ENCODE measurements around the gene STAB2.

STAB2 gene, protein sequence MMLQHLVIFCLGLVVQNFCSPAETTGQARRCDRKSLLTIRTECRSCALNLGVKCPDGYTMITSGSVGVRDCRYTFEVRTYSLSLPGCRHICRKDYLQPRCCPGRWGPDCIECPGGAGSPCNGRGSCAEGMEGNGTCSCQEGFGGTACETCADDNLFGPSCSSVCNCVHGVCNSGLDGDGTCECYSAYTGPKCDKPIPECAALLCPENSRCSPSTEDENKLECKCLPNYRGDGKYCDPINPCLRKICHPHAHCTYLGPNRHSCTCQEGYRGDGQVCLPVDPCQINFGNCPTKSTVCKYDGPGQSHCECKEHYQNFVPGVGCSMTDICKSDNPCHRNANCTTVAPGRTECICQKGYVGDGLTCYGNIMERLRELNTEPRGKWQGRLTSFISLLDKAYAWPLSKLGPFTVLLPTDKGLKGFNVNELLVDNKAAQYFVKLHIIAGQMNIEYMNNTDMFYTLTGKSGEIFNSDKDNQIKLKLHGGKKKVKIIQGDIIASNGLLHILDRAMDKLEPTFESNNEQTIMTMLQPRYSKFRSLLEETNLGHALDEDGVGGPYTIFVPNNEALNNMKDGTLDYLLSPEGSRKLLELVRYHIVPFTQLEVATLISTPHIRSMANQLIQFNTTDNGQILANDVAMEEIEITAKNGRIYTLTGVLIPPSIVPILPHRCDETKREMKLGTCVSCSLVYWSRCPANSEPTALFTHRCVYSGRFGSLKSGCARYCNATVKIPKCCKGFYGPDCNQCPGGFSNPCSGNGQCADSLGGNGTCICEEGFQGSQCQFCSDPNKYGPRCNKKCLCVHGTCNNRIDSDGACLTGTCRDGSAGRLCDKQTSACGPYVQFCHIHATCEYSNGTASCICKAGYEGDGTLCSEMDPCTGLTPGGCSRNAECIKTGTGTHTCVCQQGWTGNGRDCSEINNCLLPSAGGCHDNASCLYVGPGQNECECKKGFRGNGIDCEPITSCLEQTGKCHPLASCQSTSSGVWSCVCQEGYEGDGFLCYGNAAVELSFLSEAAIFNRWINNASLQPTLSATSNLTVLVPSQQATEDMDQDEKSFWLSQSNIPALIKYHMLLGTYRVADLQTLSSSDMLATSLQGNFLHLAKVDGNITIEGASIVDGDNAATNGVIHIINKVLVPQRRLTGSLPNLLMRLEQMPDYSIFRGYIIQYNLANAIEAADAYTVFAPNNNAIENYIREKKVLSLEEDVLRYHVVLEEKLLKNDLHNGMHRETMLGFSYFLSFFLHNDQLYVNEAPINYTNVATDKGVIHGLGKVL (N-terminal part only)

DNA sequence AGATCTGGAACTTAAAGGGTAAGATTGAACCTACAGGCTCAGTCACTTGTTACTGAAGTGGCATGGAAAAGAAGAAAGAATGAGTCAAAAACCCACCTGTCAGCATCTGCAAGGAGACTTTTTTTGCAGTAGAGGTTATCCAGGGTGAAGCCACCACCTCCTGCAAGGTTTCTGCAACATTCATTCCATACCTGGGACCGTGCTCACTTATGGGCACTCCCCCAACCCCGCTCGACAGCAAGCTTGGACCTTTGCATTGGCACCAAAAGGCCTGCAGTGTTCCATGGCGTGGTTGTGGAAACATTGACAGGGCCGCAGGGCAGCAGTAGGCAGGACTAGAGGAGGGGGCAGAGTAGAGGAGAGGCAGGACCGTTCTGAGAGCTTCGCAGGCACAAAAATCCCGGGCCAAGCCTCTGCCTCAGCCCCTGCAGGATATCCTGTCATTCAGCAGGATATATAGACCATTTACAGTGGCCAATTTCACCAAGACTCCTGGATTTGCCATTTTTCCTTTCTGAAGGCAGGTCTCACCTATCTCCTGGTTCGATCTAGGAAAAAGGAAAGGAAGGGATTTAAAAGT, at the start of gene STAB2:
STAB2 (plus strand) TSS at position 483 of the 580 bp plus-strand sequence. CDS start 204 bp downstream, outside the sequence.
- Histone ChIP-seq H2AFZ (ENCODE audit: low read depth) (no peak within 1 kb of the TSS), H3K9ac (no peak within 1 kb of the TSS), H3K4me2 (no peak within 1 kb of the TSS)

DNA sequence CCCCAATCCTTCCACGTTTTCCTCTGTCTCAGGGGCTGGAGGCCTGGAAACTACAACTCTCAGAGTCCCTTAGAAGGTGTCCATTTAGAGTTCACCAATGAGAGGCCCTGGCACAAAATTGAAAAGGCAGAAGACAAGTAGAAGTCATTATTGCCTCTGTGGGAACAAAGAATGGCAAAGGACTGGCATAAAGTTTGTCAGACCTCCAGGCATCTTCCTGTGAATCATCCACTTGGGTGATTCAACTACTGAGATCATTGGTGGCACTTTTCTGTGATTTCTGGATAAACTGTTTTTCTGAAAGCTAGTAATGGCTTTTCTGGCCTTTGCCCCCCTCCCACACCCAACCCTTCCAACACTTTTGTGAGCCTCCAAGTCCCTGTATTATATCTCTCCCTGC, 48.7 kb upstream of the STAB2 start:
- H3K27ac ChIP-seq: no peak overlapping the region
- no peak overlapping the region for H2AFZ ChIP-seq (ENCODE audit: low read depth)

More for the DNA sequence above, at the start of gene STAB2:
- Histone ChIP-seq H3K79me2 (ENCODE audit: insufficient read depth, low read depth) (no peaks in the 10 kb centered on the region), H3K4me3 (IDR thresholded peaks at IDR 0.05; ENCODE audit: insufficient read depth, low read depth, low read length) (no peak within 1 kb of the TSS), H3K27ac (no peak within 1 kb of the TSS), H4K20me1 (ENCODE audit: insufficient read depth) (no peaks in the 10 kb centered on the region), H3K36me3 (ENCODE audit: insufficient read depth) (no peaks in the 10 kb centered on the region), H3K27me3 (ENCODE audit: insufficient read depth, low read depth) (no peaks in the 10 kb centered on the region), H3K4me1 (ENCODE audit: low read depth, poor library complexity, severe bottlenecking) (peaks cover 9% of the 10 kb centered on the region)
- TF ChIP-seq, protein P1, sequence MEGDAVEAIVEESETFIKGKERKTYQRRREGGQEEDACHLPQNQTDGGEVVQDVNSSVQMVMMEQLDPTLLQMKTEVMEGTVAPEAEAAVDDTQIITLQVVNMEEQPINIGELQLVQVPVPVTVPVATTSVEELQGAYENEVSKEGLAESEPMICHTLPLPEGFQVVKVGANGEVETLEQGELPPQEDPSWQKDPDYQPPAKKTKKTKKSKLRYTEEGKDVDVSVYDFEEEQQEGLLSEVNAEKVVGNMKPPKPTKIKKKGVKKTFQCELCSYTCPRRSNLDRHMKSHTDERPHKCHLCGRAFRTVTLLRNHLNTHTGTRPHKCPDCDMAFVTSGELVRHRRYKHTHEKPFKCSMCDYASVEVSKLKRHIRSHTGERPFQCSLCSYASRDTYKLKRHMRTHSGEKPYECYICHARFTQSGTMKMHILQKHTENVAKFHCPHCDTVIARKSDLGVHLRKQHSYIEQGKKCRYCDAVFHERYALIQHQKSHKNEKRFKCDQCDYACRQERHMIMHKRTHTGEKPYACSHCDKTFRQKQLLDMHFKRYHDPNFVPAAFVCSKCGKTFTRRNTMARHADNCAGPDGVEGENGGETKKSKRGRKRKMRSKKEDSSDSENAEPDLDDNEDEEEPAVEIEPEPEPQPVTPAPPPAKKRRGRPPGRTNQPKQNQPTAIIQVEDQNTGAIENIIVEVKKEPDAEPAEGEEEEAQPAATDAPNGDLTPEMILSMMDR (conservative IDR thresholded peaks at IDR 0.05; ENCODE audit: low read depth, low read length): no peak

DNA sequence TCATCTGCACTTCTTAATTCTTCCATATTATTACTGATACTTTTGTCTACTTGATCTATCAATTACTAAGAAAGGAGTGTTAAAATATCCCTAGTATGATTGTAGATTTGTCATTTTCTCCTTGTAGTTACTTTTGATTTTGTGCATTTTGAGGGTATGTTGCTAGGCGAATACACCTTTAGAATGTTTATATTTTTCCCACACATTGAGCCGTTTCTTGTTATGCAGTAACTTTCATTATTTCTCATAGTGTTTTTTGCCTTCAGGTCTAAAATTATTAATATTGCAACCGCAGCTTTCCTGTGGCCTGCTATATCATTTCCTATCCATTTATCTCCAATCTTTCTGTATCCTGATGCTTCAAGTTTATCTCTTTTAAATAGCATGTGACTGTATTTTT, 46.8 kb upstream of the STAB2 start:
- Histone ChIP-seq H3K4me2 (no peak overlapping the region), H3K79me2 (ENCODE audit: insufficient read depth, low read depth) (no peaks in the 10 kb centered on the region), H4K20me1 (ENCODE audit: insufficient read depth) (no peaks in the 10 kb centered on the region), H3K4me1 (ENCODE audit: low read depth, poor library complexity, severe bottlenecking) (no peaks in the 10 kb centered on the region), H3K9ac (no peak overlapping the region), H3K36me3 (ENCODE audit: insufficient read depth) (no peaks in the 10 kb centered on the region), H3K27ac (no peak overlapping the region), H3K4me3 (IDR thresholded peaks at IDR 0.05; ENCODE audit: insufficient read depth, low read depth, low read length) (no peak overlapping the region), H3K27me3 (ENCODE audit: insufficient read depth, low read depth) (no peaks in the 10 kb centered on the region), H2AFZ (ENCODE audit: low read depth) (no peak overlapping the region)
- TF ChIP-seq, protein P1 (conservative IDR thresholded peaks at IDR 0.05; ENCODE audit: low read depth, low read length): no peak

More for the DNA sequence above, 48.7 kb upstream of the STAB2 start:
- no peak overlapping the region for H3K4me2 ChIP-seq
- no peak overlapping the region for H3K9ac ChIP-seq
- TF ChIP-seq, protein P1 (conservative IDR thresholded peaks at IDR 0.05; ENCODE audit: low read depth, low read length): no peak
- H4K20me1 ChIP-seq (ENCODE audit: insufficient read depth): no peaks in the 10 kb centered on the region
- no peak overlapping the region for H3K4me3 ChIP-seq (IDR thresholded peaks at IDR 0.05; ENCODE audit: insufficient read depth, low read depth, low read length)
- no peaks in the 10 kb centered on the region for H3K36me3 ChIP-seq (ENCODE audit: insufficient read depth)
- no peaks in the 10 kb centered on the region for H3K27me3 ChIP-seq (ENCODE audit: insufficient read depth, low read depth)
- no peaks in the 10 kb centered on the region for H3K79me2 ChIP-seq (ENCODE audit: insufficient read depth, low read depth)
- H3K4me1 ChIP-seq (ENCODE audit: low read depth, poor library complexity, severe bottlenecking): no peaks in the 10 kb centered on the region

DNA sequence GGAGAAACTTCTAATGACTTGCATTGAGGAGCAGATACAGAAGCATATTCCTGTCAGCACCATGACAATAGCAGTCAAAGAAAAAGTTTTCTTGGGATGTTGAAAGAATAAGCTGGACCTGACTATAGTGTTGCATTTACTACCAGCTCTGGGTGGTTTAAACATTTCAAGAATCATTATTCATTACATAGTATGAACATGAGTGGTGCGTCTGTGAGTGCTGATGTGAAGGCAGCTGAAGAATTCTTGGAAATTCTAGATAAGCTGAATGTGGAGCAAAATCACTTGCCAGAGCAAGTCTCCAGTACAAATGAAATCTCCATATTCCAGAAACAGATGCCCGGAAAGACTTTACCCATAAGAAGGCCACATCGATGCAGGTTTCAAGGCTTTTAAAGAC, 45.0 kb upstream of the STAB2 start:
- Histone ChIP-seq H2AFZ (ENCODE audit: low read depth) (no peak overlapping the region), H3K27ac (no peak overlapping the region), H3K36me3 (ENCODE audit: insufficient read depth) (no peaks in the 10 kb centered on the region), H3K79me2 (ENCODE audit: insufficient read depth, low read depth) (no peaks in the 10 kb centered on the region), H3K4me2 (no peak overlapping the region), H3K4me3 (IDR thresholded peaks at IDR 0.05; ENCODE audit: insufficient read depth, low read depth, low read length) (no peak overlapping the region), H3K27me3 (ENCODE audit: insufficient read depth, low read depth) (no peaks in the 10 kb centered on the region), H4K20me1 (ENCODE audit: insufficient read depth) (no peaks in the 10 kb centered on the region), H3K9ac (no peak overlapping the region), H3K4me1 (ENCODE audit: low read depth, poor library complexity, severe bottlenecking) (no peaks in the 10 kb centered on the region)
- TF ChIP-seq, protein P1 (conservative IDR thresholded peaks at IDR 0.05; ENCODE audit: low read depth, low read length): no peak

Data from KMS-11 (cell line).